NCI-H2029 treated with DMSO at 0.1 percent for 48 hours (cell line): ENCODE measurements around the gene DTWD2.
"Not testable (repeated sequence)": the region's sequence is repeated elsewhere in the genome, so short reads cannot be mapped to it uniquely, and the experiment has no call there.

Source experiments
- DNase-seq: peaks from one replicate; lab custom pipeline; 2025; lab: John Stamatoyannopoulos, UW

DTWD2 gene

DNA sequence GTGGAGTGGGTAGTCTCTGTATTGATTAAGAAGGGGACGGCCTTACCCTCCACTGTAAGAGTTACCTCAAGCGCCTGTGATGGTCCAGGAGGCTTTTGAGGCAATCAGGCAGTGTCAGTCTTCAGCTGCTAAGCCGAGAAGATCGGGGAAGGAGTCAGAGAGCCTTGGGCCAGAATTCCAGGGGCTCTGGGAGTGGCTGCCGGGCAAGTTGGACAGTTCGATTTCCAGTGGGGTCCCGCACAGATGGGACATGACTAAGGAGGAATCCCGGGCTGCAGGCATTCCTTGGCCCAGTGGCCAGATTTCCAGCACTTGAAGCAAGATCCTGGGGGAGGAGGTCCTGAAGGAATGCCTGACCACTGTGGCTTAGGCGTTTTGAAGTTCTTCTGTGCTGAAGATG, 38.0 kb downstream of the DTWD2 start:
- DNase-seq = not testable (repeated sequence)

DNA sequence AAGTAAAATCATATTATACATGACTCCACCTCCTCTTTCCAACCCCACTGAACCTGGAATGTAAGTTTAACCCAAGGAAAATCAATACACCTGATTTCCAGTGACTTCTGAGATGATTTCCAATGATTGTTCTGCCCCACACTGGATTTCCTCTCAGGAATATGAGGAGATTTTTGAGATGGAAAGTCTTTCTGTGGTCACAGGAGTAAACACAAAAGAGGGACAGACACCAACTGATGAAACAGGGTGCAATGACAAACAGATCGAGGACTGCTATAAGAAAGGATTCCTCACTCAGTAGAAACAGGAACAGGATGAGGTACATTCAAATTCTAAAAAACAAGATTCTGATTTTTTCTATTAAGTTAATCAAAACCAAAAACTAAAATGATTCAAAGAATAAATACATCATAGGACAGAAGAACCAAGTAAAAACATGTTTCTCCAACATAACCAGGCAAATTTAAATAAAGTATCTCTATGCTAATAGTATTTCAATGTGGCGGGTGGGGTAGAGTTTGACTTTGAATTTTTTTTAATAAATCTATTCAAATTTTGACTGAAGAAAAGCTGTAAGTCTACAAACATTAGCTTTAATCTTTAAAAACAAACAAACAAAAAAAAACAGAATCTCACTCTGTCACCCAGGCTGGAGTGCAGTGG, 42.1 kb downstream of the DTWD2 start:
- no peak for DNase-seq

DNA sequence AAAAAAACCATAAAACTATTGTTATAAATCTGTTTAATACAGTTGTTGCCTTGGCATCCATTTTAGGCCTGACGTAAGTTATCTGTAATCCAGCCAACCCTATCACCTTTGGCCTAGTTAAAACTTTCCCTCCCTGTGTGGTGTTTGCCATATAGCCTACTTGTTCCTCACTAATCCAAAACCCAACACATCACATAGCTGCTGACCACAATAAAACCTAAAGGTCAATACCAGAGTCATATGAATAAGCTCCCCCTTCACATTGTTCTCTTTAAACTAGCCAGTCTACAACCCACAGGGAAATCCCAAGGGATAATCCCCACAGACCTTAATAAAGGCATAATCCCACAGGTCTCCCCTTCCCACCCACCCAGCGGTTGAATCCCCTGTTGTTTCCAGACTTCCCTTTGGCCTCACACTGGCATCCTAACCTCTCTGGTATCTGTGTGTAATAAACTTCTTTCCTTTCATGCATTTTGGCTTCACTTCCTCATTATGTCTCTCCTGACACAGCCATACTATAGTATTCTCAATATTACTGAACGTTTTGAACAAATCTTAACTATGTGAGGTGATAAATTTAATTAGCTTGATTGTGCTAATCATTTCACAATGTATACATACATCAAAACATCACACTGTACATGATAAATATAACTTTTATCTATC, 50.8 kb downstream of the DTWD2 start:
- no peak for DNase-seq

DNA sequence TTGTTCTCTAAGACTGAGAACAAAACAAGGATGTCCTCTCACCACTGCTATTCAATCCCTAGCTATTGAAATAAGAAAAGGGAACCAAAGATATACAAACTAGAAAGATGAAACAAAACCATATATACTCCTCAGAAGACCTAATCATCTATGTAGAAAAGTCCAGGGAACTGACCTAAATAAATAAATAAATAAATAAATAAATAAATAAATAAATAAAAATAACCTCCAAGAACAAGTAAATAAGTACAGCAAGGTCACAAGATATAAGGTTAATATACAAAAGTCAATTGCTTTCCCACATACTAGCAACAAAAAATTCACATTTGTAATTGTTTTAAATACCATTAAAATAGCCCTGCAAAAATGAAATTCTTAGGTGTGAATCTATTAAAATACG, 54.6 kb downstream of the DTWD2 start:
- no peak for DNase-seq

DNA sequence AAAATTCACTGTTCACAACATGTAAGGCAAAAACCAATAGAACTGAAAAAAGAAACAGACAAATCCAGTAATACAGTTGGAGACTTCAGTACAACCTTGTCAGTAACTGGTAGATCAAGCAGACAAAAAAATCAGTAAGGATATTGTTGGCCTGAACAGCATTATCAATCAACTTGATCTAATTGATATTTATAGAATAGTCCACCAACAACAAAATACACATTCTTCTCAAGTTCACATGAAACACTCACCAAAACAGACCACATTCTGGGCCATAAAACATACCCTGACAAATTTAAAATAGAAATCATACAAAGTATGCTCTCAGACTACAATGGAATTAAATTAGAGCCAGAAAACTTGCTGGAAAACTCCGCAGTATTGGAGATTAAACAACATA, 56.8 kb downstream of the DTWD2 start:
- DNase-seq = no peak

DNA sequence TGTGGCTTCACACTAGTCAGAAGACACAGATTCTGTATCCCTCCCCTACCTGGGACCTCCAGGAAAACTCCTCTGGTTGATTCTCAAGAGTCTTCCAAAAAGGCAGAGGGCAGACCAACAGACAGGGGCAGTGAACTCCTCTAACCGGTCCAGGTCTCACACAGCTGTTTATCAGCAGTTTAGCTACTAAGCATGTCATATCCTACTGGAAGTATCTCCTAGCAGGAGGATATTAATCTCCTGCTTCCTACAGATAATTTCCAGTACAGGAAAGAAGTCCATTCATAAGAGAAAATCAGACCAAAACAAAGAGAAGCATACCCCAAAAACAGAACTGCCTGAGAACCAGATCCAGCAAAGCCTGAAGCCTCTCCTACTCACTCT, 64.3 kb downstream of the DTWD2 start:
- DNase-seq = no peak

DNA sequence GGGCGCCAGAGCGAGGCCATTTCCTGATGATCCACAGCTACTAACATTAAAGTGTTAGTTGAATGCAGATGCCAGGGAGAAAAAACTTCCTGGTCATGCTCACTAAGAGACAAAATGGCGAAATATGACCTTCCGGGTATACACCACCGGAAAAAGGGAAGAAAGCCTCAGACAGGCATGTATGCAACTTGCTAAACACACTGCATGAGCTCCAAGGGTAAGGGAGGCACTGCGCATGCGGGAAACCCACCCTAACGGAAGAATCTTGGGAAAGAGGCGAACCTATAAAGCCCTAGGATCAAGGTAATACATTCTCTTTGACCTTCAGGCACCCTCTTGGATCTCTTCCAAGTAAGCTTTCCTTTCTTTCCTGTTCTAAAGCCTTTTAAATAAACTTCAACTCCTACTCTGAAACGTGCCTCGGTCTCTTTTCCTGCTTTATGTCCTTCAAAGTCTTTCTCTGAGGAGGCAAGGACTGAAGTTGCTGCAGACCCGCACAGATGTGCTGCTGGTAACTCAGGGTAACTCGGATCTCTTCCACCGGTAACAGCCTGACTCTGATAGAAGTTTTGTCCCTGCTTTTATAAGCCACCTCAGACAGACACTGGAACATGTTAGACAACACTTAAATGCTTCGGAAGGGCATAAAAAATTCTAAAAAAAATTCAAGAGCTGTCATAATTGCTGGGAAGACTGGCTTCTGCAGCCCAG, 64.9 kb downstream of the DTWD2 start:
- no peak for DNase-seq

DNA sequence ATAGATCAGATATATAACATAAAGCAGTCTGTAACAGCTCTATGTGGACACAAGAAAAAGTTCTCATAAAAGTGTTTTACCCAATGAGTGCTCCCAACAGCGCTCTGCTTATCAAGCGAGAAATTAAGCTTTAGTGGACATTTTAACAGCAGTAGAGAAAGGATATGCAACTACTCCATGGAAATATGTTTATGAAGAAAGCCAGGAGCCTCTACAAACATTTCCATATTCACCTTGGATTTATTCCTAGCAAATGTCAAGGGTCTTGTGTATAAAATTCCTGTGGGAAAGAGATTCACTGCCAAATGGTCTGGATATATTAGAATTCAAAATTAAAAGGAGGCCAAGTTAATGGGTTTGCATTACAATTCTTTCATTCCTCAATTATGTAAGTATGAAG, 66.5 kb downstream of the DTWD2 start:
- no peak for DNase-seq

DNA sequence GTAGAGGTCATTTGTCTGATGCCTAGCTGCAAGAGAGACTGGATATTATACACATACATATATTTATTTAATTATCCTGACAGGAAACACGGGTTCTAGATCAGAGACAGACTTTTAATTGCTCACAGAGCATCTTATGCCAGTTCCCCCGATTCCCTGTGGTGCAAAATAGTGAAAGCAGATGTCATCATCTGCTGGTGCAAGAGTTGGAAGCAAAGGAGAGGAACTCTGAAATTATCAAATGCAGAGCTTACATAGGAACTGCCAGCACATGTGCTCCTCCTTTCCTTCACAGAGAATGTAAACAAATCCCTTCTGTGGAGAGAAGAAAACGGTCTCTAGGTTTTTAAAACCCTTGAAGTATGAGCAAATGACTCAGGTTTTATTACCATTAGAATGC, 69.3 kb downstream of the DTWD2 start:
- DNase-seq = no peak

DNA sequence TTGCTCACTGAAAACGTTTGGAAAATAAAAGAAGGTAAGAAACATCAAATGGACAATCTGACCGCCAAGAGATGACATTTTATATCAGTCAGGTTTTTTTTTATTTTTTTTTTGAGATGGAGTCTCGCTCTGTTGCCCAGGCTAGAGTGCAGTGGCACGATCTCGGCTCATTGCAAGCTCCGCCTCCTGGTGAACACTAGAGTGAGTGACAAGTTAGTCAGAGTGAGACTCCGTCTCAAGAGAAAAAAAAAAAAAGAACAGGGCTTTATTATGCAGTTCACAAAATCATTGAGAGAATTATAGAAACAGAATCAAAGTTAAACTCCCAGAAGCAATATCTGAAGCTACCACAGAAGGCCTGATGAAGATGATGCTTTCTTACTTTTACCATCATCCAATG, 70.1 kb downstream of the DTWD2 start:
- DNase-seq = no peak

DNA sequence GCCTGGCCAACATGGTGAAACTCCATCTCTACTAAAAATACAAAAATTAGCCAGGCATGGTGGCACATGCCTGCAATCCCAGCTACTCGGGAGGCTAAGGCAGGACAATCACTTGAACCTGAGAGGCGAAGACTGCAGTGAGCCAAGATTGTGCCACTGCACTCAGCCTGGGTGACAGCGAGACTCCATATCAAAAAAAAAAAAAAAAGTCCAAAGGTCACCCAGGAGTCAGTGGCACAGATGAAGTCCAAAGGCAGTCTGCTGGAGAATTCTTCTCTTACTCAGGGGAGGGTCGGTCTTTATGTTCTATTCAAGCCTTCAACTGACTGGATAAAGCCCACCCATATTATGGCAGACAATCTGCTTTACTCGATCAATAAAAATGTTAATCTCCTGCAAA, 80.8 kb downstream of the DTWD2 start:
- DNase-seq = not testable (repeated sequence)

DNA sequence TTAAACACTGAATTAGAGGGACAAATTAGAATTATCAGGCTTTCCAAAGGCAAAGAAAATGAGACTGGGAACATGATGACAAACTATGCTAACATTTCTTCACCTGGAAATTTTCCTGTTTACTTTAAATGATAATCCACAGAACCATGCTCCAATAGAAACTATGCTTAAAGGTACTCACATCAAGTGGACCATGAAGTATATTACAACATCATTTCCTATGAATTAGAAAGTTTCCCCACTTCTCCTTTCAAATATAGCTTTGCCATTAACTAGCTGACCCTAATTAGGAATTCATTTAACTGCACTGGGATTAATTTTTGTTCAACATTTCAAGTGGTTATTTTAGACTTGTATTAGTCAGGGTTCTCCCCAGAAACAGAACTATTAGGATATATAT, 81.4 kb downstream of the DTWD2 start:
- no peak for DNase-seq

DNA sequence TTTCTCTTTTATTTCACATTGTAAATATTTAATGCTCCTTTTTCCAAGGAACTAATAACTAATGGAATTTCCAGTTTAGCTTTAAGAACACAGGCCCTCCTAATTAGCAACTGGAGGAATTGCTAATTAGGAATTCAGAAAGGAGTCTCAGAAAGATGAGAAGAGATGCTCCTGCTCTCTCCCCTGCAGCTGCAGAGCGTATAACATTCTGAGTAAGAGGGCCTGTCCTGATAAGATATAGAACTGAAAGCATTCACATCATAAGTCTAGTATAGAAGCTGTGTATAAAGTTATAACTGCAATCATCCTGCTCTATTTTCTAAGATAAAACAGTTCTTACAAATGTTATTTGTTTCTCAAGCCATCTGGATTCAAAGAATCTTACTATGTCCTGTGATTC, 83.2 kb downstream of the DTWD2 start:
- no peak for DNase-seq

DNA sequence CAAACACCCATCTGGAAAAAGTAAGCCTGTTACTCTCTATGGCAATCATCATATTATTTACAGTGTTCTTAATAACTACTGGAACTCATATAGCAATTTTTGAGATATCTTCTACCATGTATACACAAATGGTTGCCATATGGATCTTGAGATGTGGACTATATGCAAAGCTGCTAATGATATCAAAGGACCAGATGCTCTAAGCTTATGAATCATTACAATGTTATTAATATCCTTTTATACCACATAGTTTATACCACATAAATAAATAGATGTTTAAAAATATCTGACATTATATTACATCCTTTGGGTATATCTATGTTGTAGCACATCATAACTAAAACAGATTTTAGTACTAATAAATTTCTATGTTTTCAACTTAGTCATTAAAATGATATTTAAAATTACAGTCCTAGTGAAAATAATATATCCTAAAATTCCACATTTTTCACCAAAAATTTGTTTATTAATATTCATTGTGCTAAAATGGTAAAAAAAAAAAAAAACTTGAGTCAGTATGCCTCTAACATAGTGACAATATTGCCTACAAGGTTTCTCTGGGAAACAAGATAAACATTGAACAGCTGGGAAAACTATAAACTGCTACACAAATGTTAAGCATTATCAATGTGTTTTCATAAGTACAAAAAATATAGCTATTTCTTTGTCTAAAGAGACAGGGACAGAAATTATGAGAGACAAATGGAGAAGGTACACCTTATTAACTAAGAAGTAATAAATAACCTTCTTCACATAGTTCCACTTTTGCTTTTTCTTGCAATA, 85.5 kb downstream of the DTWD2 start:
- DNase-seq = no peak

DNA sequence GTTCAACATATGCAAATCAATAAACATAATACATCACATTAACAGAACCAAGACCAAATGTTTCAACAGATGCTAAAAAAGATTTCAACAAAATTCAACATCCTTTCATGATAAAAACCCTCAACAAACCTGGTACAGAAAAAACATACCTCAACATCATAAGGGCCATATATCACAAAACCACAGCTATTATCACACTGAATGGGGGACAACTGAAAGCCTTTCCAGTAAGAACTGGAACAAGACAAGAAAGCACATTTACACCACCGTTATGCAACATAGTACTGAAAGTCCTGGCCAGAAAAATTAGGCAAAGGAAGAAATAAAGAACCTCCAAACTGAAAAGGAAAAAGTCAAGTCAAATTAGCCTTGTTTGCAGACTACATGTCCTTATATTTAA, 93.6 kb downstream of the DTWD2 start:
- no peak for DNase-seq

DNA sequence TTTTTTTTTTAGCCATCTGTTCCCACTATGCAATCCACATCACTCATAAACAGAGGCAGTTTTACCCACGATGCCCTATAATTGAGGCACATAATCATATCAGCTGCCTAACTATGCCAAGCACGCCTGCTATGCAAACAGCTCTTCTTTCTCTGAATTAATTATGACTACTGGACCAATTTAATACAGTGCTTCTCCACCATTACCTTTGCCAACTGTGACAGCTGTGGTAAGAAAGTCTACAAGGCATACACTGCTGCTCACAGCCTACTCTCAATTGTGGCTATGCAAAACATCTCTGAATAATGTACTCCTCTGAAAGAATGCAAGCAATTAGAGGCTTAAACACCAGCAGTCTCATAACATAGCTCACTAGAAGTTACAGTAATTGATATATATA, 97.1 kb downstream of the DTWD2 start:
- DNase-seq = no peak

DNA sequence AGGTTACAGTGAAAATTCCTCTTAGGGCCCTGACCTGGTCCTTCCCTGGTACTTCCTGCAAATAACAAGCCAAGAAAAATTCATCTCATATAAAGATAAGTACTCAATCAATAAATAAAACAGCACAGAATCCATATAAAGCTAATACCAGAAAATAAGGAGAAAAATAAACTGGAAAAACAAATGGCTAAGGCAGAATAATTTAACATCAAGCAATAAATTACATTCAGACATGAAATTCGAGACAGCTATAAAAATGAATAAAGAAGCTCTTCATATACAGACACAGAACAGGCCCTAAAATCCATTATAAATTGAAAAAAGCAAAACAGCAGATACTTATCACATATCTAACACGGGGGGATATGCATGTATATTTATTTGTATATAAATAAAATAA, 99.2 kb downstream of the DTWD2 start:
- no peak for DNase-seq

DNA sequence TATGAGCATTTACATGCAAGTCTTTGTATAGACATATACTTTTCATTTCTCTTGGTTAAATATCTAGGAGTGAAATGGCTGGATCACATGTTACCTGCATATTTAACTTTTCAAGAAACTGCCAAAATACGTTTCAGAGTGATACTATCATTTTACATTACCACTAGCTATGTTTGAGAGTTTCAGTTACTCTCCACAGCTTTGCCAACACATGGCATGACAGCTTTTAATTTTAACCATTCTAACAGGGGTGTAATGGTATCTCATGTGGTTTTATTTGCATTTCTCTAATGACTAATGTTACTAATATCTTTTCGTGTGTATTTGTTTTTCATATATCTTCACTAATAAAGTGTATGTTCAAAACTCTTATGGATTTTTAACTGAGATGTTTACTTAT, 99.8 kb downstream of the DTWD2 start:
- no peak for DNase-seq

DNA sequence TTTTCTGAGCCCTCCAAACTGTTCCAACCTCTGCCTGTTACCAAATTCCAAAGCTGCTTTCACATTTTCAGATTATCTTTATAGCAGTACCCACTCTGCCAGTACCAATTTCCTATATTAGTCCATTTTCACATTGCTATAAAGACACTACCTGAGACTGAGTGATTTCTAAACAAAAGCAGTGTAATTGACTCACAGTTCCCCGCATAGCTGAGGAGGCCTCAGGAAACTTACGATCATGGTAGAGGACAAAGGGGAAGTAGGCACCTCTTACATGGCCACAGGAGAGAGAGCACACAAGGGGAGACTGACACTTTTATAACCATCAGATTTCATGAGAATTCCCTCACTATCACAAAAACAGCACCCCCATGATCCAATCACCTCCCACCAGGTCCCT, 105.0 kb downstream of the DTWD2 start:
- DNase-seq = no peak

DNA sequence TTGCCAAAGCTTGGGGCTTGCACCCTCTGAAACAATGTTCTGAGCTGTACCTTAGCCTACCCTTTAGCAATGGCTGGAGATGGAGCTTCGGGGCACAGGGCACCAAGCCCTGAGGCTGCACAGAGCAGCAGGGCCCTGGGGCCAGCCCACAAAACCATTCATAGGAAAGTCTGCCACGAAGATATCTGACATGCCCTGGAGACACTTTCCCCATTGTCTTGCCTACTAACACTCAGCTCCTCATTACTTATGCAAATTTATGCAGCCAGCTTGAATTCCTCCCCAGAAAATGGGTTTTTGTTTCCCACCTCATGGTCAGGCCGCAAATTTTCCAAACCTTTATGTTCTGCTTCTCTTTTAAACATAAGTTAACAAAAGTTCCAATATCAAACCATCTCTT, 105.7 kb downstream of the DTWD2 start:
- DNase-seq = no peak

DNA sequence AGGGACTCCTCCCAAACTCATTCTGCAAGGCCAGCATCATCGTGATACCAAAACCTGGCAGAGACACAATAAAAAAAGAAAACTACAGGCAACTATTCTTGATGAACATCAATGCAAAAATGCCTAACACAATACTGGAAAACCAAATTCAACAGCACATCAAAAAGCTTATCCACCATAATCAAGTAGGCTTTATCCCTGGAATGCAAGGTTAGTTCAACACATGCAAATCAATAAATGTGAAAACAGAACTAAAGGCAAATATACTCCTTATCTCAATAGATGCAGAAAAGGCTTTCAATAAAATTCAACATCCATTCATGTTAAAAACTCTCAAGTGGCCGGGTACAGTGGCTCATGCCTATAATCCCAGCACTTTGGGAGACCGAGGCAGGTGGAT, 111.5 kb downstream of the DTWD2 start:
- DNase-seq = not testable (repeated sequence)

DNA sequence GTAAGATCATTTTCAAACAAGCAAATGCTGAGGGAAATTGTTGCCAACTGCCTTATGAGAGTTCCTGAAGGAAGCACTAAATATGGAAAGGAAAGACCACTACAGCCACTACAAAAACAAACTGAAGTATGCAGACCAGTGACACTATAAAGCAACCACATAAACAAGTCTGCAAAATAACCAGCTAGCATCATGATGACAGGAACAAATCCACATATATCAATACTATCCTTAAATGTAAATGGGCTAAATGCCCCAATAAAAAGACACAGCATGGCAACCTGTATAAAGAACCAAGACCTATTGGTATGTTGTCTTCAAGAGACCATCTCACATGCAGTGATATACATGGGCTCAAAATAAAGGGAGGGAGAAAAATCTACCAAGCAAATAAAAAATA, 113.2 kb downstream of the DTWD2 start:
- no peak for DNase-seq

DNA sequence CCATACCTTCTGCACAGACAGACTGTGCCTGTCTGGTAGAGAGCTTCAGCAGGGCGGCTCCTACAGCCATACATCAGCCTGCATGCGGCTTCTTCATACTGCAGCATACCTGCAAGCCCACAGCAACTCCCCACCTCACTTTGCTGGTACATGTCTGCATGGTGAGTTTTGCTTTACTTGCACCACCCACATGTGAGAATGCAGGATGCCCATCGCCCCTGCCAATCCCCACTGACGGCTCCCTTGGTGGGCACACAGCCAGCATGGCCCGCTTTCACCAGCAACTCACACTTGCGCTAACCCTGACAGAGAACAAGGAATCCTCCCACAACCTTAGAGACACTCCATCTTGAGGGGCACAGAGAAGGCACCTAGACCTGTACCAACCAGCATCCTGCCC, 114.9 kb downstream of the DTWD2 start:
- DNase-seq = no peak
